ENCODE data around the gene GRIK4.
A peak's percentile ranks its signal among the peaks of the same experiment; 100 is the strongest.
"Not testable (repeated sequence)": the region's sequence is repeated elsewhere in the genome, so short reads cannot be mapped to it uniquely, and the experiment has no call there.

GRIK4 gene

DNA sequence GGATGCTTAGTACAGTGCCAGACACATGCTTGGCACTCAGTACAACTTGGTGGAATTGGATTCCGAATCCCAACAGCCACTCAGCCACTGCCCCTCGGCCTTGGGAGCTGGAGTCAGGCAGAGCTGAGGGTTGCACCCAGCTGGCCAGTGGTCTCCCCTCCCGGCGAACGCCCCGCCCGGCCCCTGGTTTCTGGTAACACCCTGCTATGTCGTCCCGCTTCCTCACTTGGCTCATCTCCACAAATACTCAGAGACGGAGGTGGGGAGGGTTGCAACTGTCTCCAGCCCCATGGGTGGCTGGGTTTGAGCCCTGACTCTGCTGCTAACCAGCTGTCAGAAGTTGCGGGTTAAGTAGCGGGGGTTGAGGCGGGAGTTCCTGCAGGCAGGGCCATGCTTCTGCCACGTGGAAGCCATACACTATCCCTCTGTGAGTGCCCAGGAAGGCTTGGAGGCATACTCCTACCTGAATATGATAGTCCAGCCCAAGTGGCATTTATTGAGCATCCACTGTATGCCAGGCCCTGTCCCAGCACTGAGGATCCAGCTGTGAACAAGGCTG is 67.1 kb downstream of the GRIK4 start:
- DNase-seq = no peak

DNA sequence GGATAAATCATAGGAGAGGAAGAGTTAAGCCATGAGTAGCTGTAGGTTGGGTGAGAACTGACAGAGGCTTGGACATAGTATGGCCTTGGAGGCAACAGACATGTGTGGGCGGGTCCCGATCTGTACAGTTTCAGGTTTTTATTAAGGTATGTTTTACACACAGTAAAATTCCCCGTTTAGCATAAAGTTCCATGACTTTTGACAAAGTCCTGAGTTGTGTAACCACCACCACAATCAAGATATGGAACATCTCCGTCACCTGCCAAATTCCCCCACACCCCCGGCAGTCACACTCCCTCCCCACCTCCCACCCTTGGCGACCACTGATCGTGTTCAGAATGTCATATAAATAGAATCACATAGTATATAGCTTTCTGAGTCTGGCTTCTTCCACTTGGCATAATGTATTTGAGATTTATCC is 68.1 kb downstream of the GRIK4 start:
- DNase-seq = peak in 1 of 2 donors; percentile 4

DNA sequence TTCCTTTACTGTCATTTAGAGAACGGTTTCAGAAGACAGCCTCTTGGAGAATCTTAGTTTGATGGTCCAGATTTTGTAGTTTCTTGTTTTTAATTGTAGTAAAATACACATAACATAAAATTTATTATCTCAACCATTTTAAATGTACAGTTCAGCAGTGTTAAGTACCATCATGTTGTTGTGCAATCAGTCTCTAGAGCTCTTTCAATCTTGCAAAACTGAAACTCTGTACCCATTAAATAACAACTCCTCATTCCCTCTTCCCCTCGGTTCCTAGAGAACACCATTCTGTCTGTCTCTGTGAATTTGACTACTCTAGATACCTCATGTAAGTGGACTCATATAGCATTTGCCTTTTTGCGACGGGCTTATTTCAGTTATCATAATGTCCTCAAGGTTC is 69.8 kb downstream of the GRIK4 start:
- DNase-seq = no peak

DNA sequence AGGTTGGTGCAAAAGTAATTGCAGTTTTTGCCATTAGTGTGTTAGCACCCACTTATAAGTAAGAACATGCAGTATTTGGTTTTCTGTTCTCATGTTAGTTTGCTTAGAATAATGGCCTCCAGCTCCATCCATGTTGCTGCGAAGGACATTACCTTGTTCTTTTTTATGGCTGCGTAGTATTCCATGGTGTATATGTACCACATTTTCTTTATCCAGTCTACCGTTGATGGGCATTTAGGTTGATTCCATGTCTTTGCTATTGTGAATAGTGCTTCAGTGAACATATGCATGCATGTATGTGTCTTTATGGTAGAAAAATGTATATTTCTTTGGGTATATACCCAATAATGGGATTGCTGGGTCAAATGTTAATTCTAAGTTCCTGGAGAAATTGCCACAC is 71.0 kb downstream of the GRIK4 start:
- DNase-seq = not testable (repeated sequence)

DNA sequence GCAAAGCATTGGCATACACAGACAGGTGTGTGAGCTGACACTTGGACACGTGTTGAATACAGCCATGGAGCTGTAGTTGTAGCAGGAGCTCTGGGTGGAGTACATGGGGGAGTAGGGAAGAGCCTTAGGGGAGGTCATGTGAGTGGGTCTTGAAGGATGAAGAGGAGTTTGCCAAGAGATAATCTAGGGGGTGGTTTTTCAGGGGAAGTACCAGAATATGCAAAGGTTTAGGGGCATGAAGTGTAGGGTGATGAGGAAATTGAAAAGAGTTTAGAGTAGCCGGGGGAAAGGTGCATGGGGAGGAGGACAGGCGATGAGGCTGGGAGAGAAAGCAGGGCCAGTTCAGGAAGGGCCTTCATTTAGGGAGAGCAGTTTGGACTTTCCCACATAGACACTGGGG is 74.5 kb downstream of the GRIK4 start:
- DNase-seq = no peak

DNA sequence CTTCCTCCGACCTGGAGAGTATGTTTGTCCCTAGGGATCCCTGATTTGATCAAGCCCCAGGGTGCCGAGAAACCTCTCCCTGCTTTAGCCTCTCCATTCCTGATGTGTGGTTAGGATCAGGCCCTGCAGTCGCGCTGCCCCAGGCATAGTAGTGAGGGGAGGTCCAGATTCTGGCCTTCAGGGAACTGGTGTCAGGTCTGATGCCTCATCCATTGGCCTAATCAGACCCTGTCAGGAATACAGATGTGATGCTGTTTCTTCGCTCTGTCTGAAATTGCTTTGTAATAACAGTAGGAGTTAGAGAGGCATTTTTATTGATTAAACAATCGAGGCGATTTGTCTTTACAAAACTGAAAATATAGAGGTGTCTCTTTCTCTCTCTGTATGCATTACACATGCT is 75.2 kb downstream of the GRIK4 start:
- DNase-seq = no peak

DNA sequence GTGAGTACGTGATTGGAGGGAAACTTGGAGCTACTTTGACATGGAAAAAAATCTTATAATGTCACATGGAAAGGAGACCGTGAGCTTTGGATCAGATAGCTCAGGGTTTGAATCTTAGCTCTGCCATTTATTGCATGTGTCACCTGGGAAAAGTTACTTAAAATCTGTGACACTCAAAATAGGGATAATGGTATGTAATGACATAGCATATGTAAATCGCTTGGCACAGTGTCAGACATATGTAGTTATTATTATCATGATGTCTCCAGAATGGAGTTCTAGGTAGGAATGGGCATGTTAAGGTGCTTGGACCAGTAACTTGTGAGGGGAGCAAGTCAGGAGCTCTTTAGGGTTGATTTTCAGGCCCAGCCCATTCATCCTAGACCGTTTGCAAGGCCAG is 75.8 kb downstream of the GRIK4 start:
- no peak for DNase-seq

DNA sequence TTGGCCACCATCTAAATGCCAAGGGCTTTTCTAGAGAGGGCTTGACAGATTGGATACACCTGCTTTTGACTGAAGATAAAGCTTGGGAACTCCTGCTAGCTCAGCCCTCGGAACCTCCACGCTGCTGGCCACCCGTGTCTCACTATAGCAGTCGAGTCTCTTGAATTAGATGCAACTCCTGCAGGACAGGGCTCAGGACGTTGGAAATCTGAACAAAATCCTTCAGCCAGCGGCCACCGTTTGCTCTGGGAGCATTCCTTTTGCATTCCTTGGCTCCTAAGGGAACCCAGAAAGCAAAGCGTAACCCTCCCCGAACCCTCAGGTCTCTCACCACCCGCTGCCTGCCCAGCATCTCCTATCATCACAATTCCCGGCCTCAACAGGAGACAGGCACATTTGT is 77.8 kb downstream of the GRIK4 start:
- no peak for DNase-seq

DNA sequence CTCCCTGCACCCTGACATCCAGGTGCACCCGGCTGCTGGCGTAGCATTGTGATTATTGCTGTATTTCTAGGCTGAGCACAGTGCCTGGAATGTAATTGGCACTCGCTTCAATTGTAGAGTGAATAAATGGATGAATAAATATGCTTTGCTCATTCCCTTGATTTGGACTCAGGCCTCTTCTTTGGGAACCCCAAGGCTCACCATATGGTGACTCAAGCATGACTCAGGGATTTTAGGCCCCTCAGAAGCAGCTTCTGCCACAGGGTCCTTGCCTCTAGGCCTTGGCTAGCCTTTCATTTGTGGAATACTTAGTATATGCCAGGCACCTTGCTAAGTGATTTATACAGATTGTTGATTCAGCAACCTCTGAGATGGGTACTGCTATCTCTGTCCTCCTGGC is 78.9 kb downstream of the GRIK4 start:
- no peak for DNase-seq

DNA sequence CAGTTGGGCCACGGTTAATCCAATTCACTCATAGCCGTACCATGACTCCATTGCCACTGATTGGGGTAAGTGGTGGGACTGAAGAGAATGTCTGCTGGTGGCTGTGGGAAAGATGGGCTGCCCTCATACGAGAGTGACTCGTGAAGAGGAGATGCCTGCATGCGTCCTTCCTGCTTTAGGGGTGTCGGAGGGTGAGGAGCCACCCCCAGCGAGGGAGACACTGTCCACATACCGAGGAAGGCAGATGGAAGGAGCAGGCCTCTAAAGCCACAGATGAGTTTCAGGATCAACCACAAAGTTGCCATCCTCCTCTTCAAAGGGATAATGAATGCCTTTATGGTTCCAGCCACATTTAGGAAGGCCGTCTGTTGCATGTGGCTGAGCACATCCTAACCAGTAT is 83.2 kb downstream of the GRIK4 start:
- DNase-seq = no peak

DNA sequence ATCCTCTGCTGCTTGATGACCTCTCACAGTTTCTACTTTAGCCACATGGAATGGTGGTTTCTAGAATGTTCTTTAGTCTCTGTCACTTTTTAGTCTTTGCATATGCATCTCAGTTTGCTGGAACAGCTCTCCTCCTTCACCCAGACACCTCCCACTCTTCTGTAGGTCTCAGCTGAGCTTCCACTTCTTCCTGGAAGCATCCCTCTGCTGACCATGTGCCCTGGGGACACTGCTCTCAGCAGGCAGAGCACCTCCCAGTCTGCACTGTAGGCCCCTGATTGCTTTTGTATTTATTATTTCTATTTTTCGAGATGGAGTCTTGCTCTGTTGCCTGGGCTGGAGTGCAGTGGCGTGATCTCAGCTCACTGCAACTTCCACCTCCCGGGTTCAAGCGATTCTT is 84.0 kb downstream of the GRIK4 start:
- no peak for DNase-seq

DNA sequence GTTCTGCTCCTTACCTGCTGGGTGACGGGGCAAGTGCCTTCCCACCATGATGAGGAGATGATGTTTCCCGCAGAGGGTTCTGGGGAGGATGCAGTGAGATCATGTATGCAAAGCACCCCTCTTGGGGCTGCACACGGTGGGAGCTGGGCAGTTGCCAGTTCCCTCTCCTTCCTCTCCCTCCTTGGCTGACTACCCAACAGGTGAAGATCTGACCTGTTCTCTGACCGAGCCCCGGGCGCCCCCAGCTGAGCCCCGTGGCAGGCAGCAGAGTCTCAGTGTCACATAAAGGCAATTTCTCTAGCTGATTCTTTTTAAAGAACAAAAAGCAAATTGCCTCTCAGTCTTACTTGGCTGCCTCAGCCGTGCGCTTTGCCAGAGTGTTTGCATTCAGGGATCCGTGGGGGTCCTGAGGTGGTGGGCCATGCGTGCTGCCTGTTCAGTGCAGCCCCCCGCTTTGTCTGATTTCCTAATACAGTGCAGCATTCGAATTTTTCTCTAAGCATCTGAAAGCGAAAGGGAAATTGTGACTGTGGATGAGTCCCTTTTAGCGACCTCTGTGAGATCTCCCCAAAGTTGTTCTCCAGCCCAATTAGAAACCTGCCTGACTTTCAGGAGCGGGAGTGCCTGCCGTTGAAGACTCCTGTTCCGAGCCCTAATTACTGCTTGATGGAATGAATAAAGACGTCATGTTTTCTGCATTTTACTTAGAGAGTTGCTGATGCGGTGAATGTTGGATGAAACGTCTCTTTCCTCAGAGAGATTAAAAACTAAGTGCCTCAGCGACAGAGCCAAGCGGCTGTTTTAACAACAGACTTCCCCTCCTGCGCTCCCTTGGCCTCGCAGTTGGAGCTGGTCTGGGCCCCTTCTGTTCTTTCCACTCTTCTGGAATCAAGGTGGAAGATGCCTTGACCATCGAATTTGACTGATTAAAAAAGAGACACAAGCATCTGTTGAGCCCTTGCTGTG is 86.0 kb downstream of the GRIK4 start:
- DNase-seq = no peak

DNA sequence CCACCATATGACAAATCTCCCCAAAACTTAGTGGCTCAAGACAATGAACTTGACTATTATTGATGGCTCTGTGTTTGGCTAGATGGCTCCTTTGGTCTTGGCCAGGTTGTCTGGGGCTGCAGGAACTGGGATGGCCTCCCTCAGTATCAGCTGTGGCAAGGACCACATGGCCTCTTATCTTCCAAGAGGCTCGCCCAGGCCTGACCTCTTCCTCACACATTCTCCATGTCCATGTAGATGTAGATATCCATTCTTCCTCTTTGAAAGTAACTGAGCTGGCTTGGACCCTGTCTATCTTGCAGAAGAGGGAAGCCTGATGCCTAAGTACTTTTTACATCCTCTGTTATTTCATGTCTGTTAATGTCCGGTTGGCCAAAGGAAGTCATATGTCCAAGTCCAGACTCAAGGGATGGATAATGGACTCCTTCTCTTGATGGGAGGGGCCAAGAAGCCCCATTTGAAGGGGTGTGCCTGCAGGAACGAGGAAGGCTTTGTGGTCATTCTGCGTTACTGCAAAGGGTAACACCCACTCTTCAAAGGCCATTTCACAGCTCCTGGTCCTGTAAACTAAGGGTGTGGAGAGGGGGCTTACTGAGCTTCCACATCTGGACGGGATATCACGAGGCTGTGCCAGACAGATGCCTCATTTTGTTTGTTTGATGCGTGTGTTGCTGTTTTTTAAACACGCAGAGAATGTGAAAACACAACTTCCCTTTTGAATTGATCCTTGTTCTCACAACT is 87.1 kb downstream of the GRIK4 start:
- no peak for DNase-seq

DNA sequence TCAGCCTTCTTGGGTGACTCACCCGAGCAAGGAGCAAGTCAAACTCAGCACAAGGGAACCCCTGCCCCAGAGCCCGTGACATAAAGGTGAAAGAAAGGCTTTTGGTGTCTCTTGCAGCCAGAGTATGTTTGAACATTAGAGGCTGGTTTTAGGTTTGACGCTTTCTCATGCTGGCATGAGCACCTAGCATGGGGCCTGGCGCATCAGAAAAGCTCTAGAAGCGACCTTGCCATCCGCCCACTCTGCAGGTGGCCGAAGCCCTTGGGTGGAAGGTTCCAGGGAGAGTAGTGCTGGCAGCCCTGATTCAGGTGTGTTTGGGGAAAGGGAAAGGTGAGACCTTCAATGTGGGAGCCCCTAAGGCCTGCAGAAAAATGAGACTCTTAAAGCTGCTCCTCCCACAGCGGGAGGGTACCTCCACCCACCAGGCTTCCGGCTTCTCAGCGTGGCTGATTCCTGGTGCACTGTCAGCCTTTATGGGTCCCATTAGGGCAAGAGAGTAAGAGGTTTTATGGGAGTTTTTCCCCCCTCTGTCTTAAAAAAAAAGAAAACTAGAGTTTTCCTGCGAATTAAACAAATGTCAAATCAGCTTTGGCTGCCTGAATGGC is 88.4 kb downstream of the GRIK4 start:
- no peak for DNase-seq

DNA sequence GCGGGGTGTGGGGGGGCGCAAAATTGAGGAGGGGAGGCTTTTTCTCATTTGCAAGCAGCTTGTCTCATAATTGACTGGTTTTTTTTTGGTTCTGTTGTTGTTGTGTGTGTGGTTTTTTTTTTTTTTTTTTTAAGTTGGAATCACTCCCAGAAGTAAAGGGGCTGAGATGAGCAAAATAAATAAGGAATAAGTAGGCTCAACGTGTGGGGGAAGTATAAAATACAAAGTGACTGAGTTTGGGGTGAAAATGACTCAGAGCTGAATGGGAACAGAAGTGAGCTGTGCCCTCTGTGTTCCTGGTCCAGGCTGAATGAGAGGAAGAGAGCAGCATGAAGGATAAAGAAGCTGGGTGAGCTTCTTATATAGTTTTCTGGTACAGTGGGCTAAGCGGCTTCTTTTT is 90.0 kb downstream of the GRIK4 start:
- no peak for DNase-seq

DNA sequence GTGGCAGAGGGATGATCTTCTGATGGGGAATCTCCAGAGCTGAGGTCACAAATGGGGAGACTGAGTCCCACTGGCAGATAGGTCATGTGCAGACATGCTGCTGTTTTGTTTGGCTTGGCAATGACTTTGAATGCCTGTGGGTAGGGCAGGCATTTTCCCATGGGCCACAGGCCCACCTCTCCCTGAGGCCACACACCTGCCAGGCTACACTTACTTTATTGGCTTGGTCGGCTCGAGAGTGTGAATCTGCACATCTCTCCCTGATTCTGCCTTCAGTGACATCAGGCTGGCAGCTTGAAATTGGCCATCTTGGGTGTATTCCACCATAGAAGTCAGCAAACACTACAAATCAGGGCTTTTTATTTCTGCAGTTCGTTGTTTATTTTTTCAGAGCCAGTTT is 91.5 kb downstream of the GRIK4 start:
- no peak for DNase-seq

DNA sequence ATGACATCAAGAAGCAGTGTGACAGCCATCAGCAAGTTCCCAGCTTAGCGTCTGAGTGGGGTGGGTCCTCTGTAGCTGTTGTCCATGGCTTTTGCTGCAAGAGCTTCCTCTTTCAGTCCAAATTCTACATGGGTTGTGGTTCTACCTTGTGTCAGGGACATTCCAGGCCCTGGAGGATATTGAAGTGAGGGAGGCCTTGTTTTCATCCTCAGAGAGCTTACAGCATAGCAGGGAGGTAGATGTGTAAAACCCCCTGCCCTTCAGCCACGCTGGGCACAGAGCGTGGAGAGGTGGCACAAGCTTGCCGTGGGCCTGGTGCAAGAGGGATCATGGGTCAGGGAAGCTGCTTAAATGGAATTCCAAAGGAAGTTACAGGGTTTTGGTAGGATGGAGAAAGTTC is 93.9 kb downstream of the GRIK4 start:
- no peak for DNase-seq

DNA sequence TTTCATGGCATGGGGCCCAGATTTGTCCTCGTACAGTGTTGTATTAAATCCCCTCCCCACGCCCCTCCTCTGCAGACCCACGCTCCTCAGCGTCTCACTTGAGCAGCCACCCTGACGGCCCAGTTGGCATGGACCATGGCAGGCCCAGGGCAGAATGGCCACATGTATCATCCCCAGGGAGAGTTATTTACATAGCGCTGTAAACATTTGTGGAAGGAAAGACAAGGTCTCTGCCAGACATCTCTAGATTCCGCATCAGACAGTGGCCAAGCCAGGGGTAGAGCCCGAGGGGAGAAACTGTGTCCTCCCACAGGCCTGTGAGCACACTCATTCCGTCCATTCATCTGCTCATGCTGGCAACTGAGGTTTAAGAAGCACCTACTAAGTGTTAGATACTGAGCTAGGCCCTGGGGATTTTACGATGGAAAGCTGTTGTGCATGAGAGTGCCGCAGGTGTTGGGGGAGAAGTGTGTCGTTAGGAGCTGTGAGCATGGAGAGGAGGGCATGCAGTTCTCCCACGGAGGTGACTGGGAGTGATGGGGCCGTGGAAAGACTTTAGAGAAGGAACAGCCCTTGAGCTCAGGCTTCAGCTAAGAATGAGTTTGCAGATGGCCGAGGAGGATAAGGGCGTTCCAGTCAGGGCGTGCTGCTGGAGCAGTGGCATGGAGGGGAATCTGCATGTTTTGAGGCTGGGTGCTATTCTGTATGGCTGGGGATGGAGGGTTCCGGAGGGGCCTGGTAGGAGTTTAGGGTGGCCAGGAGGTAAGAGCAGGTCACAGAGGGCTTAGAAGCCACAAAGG is 94.9 kb downstream of the GRIK4 start:
- no peak for DNase-seq

DNA sequence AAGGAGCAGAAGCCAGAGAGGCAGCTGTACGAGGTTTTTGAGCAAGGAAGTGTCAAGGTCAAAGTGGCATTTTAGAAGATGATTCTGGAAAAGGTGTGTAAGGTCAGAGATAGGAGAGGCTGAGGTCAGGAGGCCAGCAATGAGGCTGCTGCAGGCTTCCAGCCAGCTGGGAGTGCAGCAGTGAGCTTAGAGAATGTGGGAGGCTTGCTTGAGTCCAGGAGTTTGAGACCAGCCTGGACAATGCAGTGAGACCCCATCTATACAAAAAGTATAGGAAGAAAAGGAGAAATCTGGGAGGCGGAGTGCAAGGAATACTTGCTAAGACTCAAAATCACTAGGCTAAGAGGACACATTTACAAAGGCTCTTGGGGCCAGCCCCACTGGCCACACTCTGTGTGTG is 96.5 kb downstream of the GRIK4 start:
- no peak for DNase-seq

DNA sequence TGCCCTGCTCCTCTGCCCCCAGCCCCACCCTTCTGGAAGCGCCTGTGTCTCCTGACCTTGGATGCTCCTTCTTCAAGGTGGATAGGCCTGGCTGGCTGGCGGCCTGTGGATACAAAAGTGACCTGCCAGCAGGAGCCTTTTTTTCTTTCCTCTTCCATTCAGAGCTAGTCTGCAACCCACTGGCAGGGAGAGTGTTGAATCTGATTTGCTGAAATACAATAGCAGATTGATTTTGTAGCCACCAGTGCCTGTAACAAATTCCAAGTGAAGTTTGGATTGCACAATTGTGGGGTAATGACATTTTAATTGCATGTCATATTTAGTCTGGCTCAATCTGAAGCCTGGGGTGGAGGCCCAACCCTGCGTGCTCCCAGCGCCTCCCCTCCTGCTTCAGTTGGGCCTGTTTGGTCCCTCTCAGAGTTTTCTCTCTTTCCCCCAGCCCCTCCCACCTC is 97.2 kb downstream of the GRIK4 start:
- DNase-seq = no peak

DNA sequence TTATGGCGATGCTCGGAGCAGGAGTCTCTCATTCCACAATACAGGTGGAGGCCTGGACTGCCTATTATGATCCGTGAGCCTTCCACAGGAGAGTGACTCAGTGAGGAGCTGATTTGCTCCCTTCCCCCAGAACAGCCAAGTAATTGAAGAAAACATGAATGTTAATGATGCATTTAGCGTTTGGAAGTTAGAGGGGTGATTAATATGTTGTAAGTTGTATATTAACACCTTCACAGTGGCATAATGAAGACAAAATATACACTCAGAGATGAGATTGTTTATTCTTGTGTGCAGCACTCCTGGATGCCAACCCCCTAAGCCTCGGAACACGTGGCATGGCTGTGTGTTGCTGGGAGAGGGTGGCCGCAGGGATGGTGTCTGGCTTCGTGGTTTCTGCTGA is 98.6 kb downstream of the GRIK4 start:
- DNase-seq = no peak

DNA sequence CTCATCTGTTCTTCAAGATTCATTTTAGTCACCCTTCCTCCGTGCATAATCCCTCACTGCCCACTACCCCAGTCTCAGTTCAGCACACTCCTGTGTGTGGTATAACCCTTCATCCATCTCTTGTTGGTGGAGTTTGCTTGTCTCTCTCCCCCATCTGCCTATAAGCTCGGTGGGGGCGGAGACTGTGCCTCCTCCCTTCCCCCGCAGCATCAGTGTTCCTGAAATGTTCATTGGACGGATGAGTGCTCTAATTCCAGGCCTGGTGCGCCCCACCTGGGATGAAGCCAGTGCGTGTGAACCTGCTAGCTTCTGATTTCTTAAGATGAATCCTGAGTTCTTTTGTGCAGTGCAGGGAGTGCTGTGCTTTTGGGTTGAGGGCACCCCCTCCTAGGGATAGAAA is 100.0 kb downstream of the GRIK4 start:
- no peak for DNase-seq

Measured in bone marrow (tissue), 2 donors.